Measurements from ENCODE around the gene TTC8.
"Not testable (repeated sequence)": the region's sequence is repeated elsewhere in the genome, so short reads cannot be mapped to it uniquely, and the experiment has no call there.

The TTC8 gene

DNA sequence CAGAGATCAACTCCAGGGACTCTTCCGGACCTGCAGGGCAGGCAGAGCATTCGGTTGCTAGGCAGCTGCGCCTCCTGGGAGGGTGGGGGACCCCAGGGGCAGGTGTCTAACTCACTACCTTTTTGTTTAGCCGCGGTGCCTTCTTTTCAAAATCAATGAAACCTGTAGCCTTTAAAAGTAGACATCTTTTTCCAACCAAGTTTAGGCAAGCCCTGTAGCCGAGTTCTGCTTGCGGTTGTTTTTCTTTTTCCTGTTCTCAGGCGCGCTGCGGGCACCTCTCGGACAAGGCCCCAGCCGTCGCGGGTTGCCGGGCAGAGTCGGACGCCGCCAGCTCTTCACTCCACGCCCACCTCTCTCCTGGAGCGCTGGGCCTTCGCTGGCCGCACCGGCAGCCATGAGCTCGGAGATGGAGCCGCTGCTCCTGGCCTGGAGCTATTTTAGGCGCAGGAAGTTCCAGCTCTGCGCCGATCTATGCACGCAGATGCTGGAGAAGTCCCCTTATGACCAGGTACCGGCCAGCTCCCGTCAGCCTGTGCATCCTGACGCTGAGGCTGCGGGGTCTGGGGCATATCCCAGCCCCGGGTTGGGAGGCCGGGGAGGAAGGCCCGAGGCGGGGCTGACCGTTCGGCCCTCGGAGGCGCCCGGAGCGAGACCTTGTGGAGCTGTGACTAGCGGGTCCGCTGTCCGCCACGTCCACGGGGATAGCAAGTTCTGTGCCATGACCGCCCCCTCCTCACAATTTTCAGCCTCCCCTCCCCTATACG, at the start of gene TTC8:
TTC8 (plus strand) TSS at position 338 of the 764 bp plus-strand sequence; CDS start at position 395, 57 bp downstream.
- TF ChIP-seq, protein P1, sequence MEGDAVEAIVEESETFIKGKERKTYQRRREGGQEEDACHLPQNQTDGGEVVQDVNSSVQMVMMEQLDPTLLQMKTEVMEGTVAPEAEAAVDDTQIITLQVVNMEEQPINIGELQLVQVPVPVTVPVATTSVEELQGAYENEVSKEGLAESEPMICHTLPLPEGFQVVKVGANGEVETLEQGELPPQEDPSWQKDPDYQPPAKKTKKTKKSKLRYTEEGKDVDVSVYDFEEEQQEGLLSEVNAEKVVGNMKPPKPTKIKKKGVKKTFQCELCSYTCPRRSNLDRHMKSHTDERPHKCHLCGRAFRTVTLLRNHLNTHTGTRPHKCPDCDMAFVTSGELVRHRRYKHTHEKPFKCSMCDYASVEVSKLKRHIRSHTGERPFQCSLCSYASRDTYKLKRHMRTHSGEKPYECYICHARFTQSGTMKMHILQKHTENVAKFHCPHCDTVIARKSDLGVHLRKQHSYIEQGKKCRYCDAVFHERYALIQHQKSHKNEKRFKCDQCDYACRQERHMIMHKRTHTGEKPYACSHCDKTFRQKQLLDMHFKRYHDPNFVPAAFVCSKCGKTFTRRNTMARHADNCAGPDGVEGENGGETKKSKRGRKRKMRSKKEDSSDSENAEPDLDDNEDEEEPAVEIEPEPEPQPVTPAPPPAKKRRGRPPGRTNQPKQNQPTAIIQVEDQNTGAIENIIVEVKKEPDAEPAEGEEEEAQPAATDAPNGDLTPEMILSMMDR (IDR thresholded peaks at IDR 0.05; ENCODE audit: insufficient read depth, missing control alignments), result no peak
- no peak for FAIRE-seq

DNA sequence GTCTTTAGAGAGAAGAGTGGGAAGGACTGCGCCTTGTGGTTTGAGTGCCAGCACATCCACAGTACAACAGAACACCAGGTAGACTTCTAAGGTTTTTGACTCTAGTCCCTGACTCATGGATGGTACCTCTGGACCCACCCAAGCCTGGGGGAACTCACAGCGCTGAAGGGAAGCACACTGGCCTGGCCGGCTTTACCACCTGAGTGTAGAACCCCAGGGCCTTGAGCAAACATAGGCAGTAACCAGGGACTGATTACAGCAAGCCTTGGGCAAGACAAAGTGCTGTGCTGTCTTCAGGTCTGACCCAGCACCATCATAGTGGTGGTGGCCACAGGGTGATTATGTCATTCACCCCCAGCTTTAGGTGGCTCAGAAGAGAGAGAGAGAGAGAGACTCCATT, 48.9 kb upstream of the TTC8 start:
- DNase-seq (ENCODE audit: insufficient read length, low spot score) (no peak), FAIRE-seq (no peak)
- TF ChIP-seq, protein P1 (IDR thresholded peaks at IDR 0.05; ENCODE audit: insufficient read depth, missing control alignments), result no peak

More for the DNA sequence above, at the start of gene TTC8:
- DNase-seq (ENCODE audit: insufficient read length, low spot score), result peak; percentile 61

DNA sequence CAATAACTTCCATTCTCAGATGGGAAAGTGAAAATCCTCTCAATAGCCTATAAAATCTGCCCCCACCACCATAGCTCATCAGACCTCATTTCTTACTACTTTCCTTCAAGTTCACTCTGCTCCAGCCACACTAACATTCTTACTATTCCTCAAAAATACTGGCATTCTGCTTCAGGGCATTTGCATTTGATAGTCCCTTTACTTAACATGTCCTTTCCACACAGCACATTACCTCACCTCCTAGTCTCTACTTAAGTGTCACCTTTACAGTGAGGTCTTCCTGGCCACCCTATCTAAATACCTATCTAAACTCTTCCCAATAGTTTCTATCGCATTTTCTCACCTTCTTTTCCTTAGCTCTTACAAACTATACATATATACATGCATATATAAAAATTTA, 38.5 kb upstream of the TTC8 start:
- TF ChIP-seq, protein P1 (IDR thresholded peaks at IDR 0.05; ENCODE audit: insufficient read depth, missing control alignments), result no peak
- no peak for DNase-seq (ENCODE audit: insufficient read length, low spot score)
- FAIRE-seq, result no peak

DNA sequence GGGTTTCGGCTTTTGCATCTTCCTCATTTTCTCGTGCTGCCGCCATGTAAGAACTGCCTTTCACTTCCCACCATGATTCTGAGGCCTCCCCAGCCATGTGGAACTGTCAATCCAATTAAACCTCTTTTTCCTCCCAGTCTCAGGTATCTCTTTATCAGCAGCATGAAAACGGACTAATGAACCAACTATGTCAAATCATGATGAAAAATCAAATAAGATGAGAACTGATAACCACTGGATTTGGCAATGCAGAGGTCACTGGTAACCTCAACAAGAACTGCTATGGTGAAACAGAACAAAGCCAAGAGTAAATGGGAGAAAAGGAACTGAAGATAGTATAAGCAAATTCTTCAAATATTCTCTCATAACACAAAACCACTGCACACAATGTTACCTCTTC, 37.7 kb upstream of the TTC8 start:
- DNase-seq (ENCODE audit: insufficient read length, low spot score), result no peak
- TF ChIP-seq, protein P1 (IDR thresholded peaks at IDR 0.05; ENCODE audit: insufficient read depth, missing control alignments), result no peak
- no peak for FAIRE-seq

DNA sequence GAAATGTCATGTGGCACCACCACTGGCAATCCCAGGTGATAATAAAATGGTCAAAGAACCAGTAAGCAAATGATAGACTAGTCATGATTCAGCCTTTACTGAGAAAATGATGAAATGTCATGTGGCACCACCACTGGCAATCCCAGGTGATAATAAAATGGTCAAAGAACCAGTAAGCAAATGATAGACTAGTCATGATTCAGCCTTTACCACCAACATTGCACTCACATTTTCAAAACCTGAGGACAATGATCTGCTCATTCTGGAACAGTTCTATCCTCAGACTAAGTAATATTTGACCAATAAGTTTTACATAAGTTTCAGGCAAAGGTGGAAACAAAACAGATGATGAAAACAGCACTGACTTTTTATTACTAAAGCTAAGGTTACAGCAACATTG, 34.9 kb upstream of the TTC8 start:
- not testable (repeated sequence) for FAIRE-seq; DNase-seq (ENCODE audit: insufficient read length, low spot score)

DNA sequence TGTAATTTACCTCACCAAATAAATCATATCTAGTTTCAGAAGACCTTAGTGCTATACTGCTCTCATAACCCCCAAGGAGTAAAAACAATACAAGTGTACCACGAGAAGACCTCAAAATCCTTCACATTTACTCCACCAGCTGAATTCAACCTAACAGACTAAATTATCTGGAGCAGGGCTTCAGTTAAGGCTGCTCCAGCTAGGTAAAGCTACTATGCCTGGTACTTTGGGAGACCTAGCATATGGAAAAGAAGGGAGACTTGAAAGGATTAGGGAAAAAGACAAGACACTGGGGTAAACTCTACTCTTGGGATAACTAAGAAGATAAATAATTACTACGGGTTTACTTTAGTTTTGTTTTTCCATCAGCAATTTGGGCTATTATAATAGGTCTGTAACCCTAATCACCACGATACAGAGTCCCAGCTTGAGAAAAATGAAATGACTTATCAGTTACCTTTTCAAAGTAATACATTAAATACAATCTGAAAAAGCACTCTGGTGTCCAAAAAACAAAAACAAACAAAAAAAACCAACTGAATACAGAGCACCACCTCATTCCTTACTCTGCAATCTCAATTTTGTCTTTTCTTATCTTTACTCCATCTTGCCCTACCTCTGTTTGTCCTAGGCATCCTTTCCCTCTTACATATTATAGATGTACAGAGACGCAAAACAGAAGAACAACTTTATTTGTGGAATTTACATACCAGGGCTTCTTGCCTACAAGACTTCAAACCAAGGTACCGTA, 33.8 kb upstream of the TTC8 start:
- DNase-seq (ENCODE audit: insufficient read length, low spot score) (no peak), FAIRE-seq (peak; percentile 29)
- TF ChIP-seq, protein P1 (IDR thresholded peaks at IDR 0.05; ENCODE audit: insufficient read depth, missing control alignments), result no peak

DNA sequence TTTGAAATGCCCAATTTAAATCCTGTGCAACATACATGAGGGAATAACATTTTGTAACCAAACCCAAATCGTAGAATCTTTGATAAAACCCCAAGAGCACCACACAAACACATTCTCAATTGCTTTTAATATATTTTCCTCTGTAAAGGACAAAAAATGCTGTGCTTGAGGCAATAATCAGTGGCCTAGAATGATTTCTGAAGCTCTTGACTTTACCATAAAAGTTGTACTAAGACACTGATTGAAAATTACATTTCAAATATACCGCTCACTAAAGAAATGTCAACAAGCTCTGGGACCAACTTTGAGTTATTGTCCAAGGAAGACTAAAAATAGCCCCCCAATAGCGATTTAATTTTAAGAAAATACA, 33.2 kb upstream of the TTC8 start:
- FAIRE-seq, result peak; percentile 69
- TF ChIP-seq, protein P1 (IDR thresholded peaks at IDR 0.05; ENCODE audit: insufficient read depth, missing control alignments), result no peak
- DNase-seq (ENCODE audit: insufficient read length, low spot score), result no peak
